ENCODE results near the gene RANBP3L. TPM values are rescaled to one million over a fixed set of nuclear protein-coding genes. Genes with fewer than 3 reads are reported as not detected.
A peak's percentile ranks its signal among the peaks of the same experiment; 100 is the strongest.

Gene RANBP3L
- total and polyA plus RNA-seq, 4 donors, result 0.33 to 9.2 (median 2.1) TPM

GRCh38 chr5:36305571-36306326 lies 4.0 kb upstream of the RANBP3L start:
- H3K36me3 ChIP-seq (ENCODE audit: control insufficient read depth in 4 of 4, insufficient read depth in 3 of 4, low read depth in 1 of 4, low read length in 3 of 4), result no peaks in the 10 kb centered on the region
- H3K4me1 ChIP-seq (ENCODE audit: control insufficient read depth in 4 of 4, insufficient read depth in 4 of 4, low read length in 3 of 4), result peaks cover 10 to 43% (median 22%) of the 10 kb centered on the region in 4 donors
- peak; percentile 42 for DNase-seq (ENCODE audit: low spot score)
- TF ChIP-seq FOXA1 (IDR thresholded peaks at IDR 0.05), result peak; percentile 97
- TF ChIP-seq GABPA (IDR thresholded peaks at IDR 0.05 in 1 of 2, conservative IDR thresholded peaks at IDR 0.05 in 1 of 2), result peak in 1 of 2 donors; percentile 63
- peak; percentile 94 for TF ChIP-seq ZBTB33 (IDR thresholded peaks at IDR 0.05)
- TF ChIP-seq NR2F2 (IDR thresholded peaks at IDR 0.05), result peak; percentile 93
- TF ChIP-seq EGR1 (IDR thresholded peaks at IDR 0.05; ENCODE audit: low read depth in 2 of 2), result peak; percentile 33 to 84
- TF ChIP-seq MAX (IDR thresholded peaks at IDR 0.05), result peak; percentile 92
- TF ChIP-seq ATF3 (IDR thresholded peaks at IDR 0.05), result peak; percentile 94
- peak; percentile 45 for TF ChIP-seq TAF1 (conservative IDR thresholded peaks at IDR 0.05)
- peak; percentile 70 for TF ChIP-seq CTCF (IDR thresholded peaks at IDR 0.05; ENCODE audit: low read depth, low read length, missing input control)
- peak; percentile 95 to 99 for TF ChIP-seq RAD21 (IDR thresholded peaks at IDR 0.05)
- TF ChIP-seq SP1 (IDR thresholded peaks at IDR 0.05), result peak; percentile 94
- TF ChIP-seq HNF4G (IDR thresholded peaks at IDR 0.05), result peak; percentile 88
- TF ChIP-seq FOXA2 (IDR thresholded peaks at IDR 0.05), result peak; percentile 97
- peak; percentile 95 to 96 for TF ChIP-seq HNF4A (conservative IDR thresholded peaks at IDR 0.05)
- peak; percentile 98 to 99 for TF ChIP-seq RXRA (IDR thresholded peaks at IDR 0.05)
- TF ChIP-seq JUND (IDR thresholded peaks at IDR 0.05), result peak; percentile 96
- TF ChIP-seq REST (IDR thresholded peaks at IDR 0.05), result peak; percentile 90
- peak; percentile 84 for TF ChIP-seq YY1 (IDR thresholded peaks at IDR 0.05)
- peak overlapping the region; percentile 24 to 31 for H3K9ac ChIP-seq (ENCODE audit: low read depth in 1 of 2, low read length in 2 of 2)
- WGBS, result 9% methylated on average over 4 of the region's 4 CpGs
- peak overlapping the region; percentile 60 to 77 for H3K27ac ChIP-seq (ENCODE audit: low read depth in 1 of 2, low read length in 2 of 2)
- H3K4me3 ChIP-seq (ENCODE audit: low read depth in 1 of 3, low read length in 3 of 3), result no peak overlapping the region
- H3K27me3 ChIP-seq (ENCODE audit: control insufficient read depth in 4 of 4, insufficient read depth in 4 of 4, low read length in 3 of 4), result no peaks in the 10 kb centered on the region
- no peaks in the 10 kb centered on the region for H3K9me3 ChIP-seq (ENCODE audit: control insufficient read depth in 4 of 4, low read length in 3 of 4)

Data from liver (tissue), 9 donors.